NCI-H69 (cell line): ENCODE measurements around the gene CDH4.

Source experiments
- DNase-seq: peaks from one replicate; lab custom pipeline; 2025; lab: John Stamatoyannopoulos, UW

Gene CDH4

GRCh38 chr20:61861858-61862257 is 609.8 kb downstream of the CDH4 start:
- DNase-seq: no peak

- DNase-seq: no peak
Measured at GRCh38 chr20:61862881-61863280, 610.8 kb downstream of the CDH4 start.

- DNase-seq: no peak
Measured at GRCh38 chr20:61864481-61864880, 612.4 kb downstream of the CDH4 start.

GRCh38 chr20:61865353-61865752 is 613.3 kb downstream of the CDH4 start:
- no peak for DNase-seq

- DNase-seq: no peak
Measured at GRCh38 chr20:61866165-61866564, 614.1 kb downstream of the CDH4 start.

DNA sequence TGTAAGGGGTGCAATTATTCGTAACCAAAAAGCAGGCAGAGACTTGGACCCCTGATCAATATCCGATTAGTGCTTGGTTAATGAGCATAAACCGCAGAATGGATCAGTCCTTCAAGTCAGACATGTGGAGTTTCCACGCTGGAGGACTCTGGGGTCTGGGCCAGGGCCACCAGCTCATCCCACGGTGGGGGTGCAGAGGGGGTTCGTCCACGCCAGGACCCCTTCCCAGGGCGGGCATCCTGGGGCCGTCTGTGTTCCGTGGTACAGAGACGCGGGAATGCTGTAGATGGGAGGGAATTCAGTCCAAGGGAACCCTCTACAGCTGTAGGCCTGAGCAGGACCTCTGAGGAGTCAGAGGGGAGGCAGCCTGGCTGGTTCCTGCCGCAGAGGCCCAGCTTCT is 615.9 kb downstream of the CDH4 start:
- DNase-seq: no peak

GRCh38 chr20:61868466-61869090 is 616.5 kb downstream of the CDH4 start:
- DNase-seq: no peak

DNA sequence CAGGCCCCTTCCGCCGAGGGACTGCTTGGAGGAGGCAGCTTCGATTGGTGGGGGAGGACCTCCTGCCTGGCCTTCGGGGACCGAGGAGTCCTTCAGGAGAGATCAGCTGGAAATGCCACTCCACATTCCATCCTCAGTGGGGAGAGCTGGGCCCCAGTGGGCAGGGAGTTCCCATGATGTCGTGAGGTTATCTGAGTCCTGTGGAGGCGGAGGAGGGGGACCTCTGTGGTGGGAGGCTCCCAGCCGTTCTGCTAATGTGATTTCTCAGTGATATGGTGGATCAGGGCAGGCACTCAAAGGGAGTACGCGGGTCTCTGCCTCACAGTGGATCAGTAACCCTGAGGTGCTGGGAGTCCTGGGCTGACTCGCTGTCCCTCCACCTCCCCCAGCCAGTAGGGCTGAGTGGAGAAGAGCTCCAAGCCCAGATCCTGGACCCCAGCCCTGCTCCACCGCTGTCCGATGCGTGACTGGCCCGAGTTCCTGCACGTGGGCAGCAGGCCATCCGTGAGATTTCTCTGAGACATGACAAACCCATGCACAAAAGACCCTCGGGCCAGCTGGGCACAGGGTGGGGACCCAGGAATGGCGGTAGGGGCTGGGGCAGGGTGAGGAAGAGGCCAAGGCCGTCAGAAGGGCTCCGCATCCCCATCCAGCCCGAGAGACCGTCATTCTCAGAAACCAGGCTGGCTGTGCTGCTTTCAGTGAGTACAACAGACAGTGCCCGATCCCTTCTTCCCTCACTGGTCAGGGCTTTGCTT is 617.9 kb downstream of the CDH4 start:
- DNase-seq: no peak

- DNase-seq: no peak
Measured at GRCh38 chr20:61871160-61871559, 619.1 kb downstream of the CDH4 start.

GRCh38 chr20:61871913-61872312 is 619.9 kb downstream of the CDH4 start:
- DNase-seq: no peak

DNA sequence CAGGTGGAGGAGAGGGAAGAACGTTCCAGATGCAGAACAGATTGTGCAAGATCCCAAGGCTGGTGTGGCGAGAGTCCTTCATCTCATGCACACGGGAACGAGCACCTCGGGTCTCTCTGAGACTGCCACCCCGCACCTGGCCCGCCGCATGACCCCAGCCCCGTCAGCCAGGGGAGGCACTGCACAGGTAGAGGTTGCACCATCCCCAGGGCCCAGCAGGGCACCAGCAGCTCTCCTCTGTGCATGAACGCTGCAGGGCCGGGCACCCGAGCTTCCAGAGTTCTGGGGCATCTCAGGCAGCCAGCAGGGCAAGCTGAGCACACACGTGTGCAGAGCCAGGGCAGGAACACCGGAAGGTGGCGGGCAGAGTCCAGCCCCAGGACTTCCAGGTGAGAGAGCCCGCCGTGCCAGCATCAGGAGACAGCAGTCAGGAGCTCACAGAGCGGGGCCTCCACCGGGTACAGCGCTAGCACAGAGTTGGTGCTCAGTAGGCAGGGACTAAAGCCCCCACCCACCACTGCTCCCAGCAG is 620.4 kb downstream of the CDH4 start:
- no peak for DNase-seq

DNA sequence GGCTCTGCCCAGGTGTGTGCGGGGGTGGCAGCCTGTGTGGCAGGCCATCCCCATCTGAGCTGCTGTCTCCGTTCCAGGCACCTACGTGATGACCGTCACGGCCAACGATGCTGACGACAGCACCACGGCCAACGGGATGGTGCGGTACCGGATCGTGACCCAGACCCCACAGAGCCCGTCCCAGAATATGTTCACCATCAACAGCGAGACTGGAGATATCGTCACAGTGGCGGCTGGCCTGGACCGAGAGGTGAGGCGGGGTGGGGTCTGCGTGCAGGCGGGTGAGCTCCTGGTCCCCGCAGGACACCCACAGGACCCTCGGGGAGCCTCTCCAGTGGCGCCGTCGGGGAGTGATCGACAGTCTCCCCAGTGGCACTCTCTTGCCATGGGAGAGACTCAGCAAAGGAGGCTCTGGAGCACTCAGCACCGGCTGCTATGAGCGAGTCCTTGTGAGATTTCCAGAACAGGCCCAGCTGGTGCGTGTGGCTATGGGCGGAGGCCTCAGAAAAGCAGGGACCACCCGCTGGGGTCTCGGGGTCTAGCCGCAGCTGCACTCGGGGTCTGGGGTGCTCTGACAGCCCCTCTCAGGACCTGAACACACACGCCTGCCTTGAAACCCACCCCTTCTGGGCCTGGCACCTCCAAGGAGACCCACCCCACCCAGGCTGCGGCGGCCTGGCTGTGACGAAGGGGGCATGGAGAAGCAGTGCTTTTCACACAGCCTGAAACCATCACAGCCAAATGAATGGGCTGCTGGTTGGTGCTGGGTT is 621.8 kb downstream of the CDH4 start:
- no peak for DNase-seq

GRCh38 chr20:61874421-61875068 is 622.5 kb downstream of the CDH4 start:
- DNase-seq: peak; percentile 25

DNA sequence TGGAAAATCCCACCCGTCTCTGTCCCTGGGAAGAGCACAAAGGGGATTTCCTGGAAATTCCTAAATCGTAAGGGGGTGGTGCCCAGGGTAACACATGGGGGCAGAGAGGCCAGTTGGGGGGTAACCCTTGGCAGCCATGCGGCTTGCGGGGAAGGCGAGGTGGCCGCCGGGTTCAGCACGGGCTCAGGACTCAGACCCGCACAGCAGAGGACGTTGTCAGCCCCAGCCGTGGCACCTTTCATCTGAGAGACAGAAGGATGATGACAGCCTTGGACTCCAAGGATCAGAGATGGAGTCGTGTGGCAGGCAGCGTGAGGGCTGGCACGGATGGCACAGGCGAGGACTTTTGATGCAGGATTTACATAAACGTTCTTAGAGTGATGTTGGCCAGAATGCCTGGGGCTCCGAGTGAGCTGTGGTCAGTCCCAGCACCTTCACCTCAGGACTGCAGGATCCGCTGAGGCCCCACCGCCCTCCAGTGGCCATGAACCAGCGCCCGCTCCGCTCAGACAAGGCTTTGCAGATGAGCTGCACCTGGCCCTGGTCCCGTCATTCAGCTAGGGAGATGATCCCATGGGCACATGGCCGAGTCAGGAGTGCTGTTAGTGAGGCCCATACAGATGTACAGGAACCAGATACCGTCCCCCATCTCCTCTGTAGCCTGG is 623.3 kb downstream of the CDH4 start:
- DNase-seq: no peak

DNA sequence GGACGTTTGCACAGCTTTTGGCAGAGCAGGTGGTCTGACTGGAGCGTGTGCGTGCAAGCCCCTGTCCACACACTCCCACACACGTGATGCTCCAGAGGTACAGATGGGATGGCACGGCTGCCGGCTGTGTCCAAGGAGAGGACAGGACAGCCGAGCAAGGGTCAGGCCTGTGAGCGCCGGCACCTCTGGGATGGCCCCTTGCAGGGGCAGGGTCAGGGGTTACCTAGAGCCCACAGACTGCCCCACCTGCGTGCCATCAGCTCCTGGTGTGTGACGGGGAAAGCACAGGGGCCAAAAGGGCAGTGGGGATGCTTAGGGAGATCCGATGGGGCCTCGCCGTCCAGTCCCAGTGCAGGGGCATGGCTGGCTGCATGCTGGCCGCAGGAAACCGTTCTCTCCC is 623.9 kb downstream of the CDH4 start:
- no peak for DNase-seq

DNA sequence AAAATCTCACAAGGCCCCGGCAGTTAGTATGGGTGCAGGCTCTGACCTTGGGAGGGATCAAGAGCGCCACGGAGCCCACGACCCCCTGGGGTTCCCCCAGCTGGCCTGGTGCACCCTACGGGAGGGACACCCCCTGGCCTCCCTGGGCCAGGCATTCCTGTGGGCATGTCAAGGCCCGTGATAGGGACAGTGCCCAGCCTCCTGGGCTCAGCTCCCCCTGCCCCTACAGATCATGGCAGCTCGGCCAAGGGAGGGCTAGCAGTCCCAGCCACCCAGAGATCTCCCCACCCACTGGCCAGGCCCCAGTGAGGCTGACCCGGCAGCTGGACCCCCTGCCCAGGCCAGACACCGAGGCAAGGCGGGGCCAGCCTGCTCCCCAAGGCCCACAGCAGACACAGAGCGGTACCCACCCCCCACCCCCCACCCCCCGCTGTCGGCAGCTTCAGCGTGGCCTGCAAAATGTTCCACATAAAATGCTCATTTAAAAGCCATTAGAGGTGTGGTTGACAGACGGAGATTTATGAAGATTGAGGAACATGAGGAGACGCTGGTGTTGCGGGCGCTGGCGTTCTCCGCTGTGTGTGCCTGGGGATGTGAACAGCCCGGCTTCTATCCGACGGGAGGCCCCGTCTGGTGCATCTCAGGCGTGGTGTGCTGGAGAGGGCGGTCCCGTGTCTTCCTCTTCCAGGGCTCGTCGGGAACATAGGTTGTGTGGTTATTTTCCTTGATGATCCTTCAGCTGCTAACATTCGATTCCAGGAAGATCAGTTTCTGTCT is 625.1 kb downstream of the CDH4 start:
- no peak for DNase-seq

DNA sequence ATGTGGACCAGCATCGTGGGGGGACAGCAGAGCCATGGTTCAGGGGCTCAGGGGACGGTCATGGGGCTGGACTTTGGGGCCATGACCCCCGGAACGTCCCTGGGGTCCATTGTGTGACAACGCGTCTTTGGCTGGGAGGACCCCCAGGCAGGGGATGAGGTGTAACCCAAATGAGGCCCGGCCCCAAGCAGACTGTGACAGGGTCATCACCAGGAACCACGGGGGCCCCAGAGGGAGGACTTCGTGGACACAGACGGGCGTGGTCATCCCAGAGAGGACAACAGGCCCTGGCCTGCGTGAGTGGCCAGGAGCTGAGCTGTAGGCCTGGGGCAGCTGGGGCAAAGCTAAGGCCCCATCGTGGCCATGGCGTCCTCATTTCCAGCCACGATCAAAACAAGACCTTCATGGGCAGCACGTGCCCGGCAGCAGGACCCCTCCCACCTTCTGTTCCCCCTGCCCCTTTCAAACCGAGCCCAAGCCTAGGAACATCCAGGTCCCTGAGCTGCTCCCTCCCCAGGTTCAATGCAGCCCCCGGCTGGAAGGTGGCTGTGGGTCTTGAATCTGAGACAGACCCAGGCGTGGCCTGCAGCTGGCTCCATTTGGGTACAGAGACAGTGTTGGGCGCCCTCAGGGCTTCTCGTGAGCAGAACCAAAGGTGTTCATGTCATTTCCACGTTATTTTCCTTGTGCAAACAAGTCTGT is 625.9 kb downstream of the CDH4 start:
- no peak for DNase-seq

GRCh38 chr20:61878478-61879302 is 626.6 kb downstream of the CDH4 start:
- no peak for DNase-seq

GRCh38 chr20:61879303-61879620 is 627.2 kb downstream of the CDH4 start:
- no peak for DNase-seq

- DNase-seq: no peak
Measured at GRCh38 chr20:61879694-61880093, 627.6 kb downstream of the CDH4 start.
